ENCODE data around the gene SMAD3. TPM values are rescaled to one million over a fixed set of nuclear protein-coding genes. Genes with fewer than 3 reads are reported as not detected.
"Not testable (repeated sequence)": the region's sequence is repeated elsewhere in the genome, so short reads cannot be mapped to it uniquely, and the experiment has no call there.

SMAD3 gene
- total RNA-seq, 1 donor, result 96.3 TPM

DNA sequence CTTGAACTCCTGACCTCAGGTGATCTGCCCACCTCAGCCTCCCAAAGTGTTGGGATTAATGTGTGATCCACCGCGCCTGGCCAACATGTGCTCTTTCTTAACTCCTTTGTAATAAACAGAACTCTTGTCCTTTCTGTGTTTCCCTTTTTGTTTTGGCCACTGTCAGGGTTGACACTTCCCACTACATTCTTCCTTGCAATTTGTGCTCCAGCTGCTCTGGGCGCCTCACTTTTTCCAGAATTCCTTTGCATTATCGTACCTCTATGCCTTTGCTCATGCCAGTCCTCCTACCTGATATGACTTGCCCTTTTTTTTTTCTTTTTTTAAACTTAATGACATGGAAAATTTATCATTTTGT, 38.8 kb upstream of the SMAD3 start:
- TF ChIP-seq CTCF (IDR thresholded peaks at IDR 0.05; ENCODE audit: insufficient read depth, low read length), result no peak
- DNase-seq (ENCODE audit: low read depth), result no peak
- H3K4me3 ChIP-seq (ENCODE audit: low read depth, low read length), result no peak overlapping the region

DNA sequence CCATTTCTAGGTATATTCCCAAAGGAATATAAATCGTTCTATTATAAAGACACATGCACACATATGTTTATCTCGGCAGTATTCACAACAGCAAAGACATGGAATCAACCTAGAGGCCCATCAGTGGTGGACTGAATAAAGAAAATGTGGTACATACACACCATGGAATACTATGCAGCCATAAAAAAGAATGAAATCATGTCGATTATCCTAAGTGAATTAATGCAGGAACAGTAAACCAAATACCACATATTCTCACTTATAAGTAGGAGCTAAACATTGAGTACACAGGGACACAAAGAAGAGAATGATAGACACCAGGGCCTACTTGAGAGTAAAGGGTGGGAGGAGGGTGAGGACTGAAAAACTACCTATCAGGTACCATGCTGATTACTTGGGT, 37.0 kb upstream of the SMAD3 start:
- DNase-seq (ENCODE audit: low read depth), result not testable (repeated sequence)

GRCh38 chr15:67030036-67030762, 35.2 kb upstream of the SMAD3 start:
- no peak for DNase-seq (ENCODE audit: low read depth)
- no peak for TF ChIP-seq CTCF (IDR thresholded peaks at IDR 0.05; ENCODE audit: insufficient read depth, low read length)

More for the DNA sequence above, 37.0 kb upstream of the SMAD3 start:
- not testable (repeated sequence) for H3K4me3 ChIP-seq (ENCODE audit: low read depth, low read length)

DNA sequence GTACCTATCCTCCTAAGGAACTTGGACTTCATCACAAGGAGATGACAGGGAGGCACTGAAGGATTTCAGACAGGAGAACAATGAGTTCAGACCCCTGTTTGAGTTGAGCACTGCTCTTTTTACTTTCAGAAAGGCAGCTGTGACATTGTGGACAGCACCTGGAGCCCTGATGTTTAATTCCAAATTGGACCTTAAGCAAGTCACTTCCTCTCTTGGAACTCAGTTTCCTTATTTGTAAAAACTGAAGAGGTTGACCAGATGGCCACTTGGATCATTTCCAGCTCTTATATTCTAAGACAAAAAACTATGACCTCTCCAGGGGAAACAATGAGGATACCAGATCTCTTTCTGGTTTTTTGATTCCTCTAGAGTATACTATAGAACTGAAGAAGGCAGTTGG, 34.1 kb upstream of the SMAD3 start:
- H3K4me3 ChIP-seq (ENCODE audit: low read depth, low read length), result no peak overlapping the region
- DNase-seq (ENCODE audit: low read depth), result no peak
- no peak for TF ChIP-seq CTCF (IDR thresholded peaks at IDR 0.05; ENCODE audit: insufficient read depth, low read length)

More at GRCh38 chr15:67030036-67030762, 35.2 kb upstream of the SMAD3 start:
- H3K4me3 ChIP-seq (ENCODE audit: low read depth, low read length), result no peak overlapping the region

- DNase-seq (ENCODE audit: low read depth), result no peak
- no peak for TF ChIP-seq CTCF (IDR thresholded peaks at IDR 0.05; ENCODE audit: insufficient read depth, low read length)
- H3K4me3 ChIP-seq (ENCODE audit: low read depth, low read length), result no peak overlapping the region
Measured at GRCh38 chr15:67032608-67033007, 32.8 kb upstream of the SMAD3 start.

DNA sequence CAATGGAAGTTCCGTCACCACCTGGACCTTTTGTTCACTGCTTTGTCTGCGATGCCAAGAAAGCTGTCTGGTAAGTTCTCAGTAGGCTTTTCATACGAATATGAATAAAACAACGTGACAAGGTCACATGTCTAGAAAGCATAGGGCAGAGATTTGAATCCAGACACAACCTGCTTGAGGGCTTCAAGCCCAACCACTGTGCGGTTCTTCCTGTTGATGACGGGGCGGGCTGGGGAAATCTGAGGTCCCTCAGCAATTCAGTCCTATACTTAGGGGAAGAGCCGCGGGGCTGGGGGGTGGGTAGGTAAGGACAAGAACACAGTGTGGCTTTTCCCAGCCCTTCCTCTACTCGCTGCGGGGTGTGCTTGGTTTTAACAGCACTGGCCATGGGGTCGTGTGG, 32.4 kb upstream of the SMAD3 start:
- no peak for DNase-seq (ENCODE audit: low read depth)
- H3K4me3 ChIP-seq (ENCODE audit: low read depth, low read length), result no peak overlapping the region
- TF ChIP-seq CTCF (IDR thresholded peaks at IDR 0.05; ENCODE audit: insufficient read depth, low read length), result no peak

DNA sequence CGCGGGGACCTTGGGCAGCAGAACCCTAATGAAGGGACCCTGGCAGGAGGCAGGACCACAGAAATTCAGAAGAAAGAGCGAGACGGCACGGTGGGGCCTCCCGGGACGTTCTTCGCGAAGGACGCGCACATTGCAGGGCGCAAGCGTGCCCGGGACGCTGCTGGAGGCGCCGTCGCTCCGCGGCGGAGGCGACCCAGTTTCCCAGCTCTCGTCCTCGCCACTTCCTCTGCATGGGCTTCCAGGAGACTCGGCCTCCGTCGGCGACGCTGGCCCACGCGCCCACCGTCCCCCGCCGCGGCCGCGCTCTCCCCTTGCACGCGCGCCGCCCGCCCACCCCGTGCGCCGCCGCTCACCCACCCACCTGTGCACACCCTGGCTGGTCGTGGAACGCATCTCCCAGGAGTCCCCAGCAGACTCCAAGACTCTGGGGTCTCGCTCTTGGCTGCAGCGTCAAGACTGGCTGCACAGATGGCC, 31.8 kb upstream of the SMAD3 start:
- TF ChIP-seq CTCF (IDR thresholded peaks at IDR 0.05; ENCODE audit: insufficient read depth, low read length), result no peak
- no peak for DNase-seq (ENCODE audit: low read depth)
- H3K4me3 ChIP-seq (ENCODE audit: low read depth, low read length), result no peak overlapping the region
